Stimulated activated CD4-positive, alpha-beta T cell treated with anti-CD3 and anti-CD28 coated beads, Interleukin-15, amount 100 ng/mL, for 1 hour (primary cell): Measurements from ENCODE around the gene LRRC25.

Source experiments
- DNase-seq, 2 donors: peaks; one replicate each; pipeline ENCODE4 v3.0.0-alpha.2; 2020; ENCODE audit warnings: low read depth in 1 of 2, low spot score in 1 of 2

The LRRC25 gene

GRCh38 chr19:18435842-18436670 is 38.6 kb upstream of the LRRC25 start:
- no peak for DNase-seq

GRCh38 chr19:18435178-18435841 is 37.9 kb upstream of the LRRC25 start:
- no peak for DNase-seq

GRCh38 chr19:18434411-18435175 is 37.2 kb upstream of the LRRC25 start:
- DNase-seq = no peak

GRCh38 chr19:18433735-18434398 is 36.4 kb upstream of the LRRC25 start:
- no peak for DNase-seq

GRCh38 chr19:18433015-18433691 is 35.7 kb upstream of the LRRC25 start:
- DNase-seq = no peak

- no peak for DNase-seq
These were observed 35.0 kb upstream of the LRRC25 start for GRCh38 chr19:18432275-18433014.

- no peak for DNase-seq
These were observed 34.2 kb upstream of the LRRC25 start for GRCh38 chr19:18431351-18432197.

- DNase-seq = no peak
These were observed 33.2 kb upstream of the LRRC25 start for GRCh38 chr19:18430417-18431144.

GRCh38 chr19:18429717-18430416 is 32.4 kb upstream of the LRRC25 start:
- no peak for DNase-seq

- peak; percentile 56 to 71 for DNase-seq
These were observed 31.6 kb upstream of the LRRC25 start for GRCh38 chr19:18428787-18429674.

GRCh38 chr19:18428173-18428786 is 30.9 kb upstream of the LRRC25 start:
- DNase-seq = no peak

GRCh38 chr19:18427743-18428113 is 30.3 kb upstream of the LRRC25 start:
- DNase-seq = no peak

GRCh38 chr19:18427080-18427742 is 29.8 kb upstream of the LRRC25 start:
- DNase-seq = no peak

- DNase-seq = no peak
These were observed 29.0 kb upstream of the LRRC25 start for GRCh38 chr19:18426416-18426767.

- no peak for DNase-seq
These were observed 28.3 kb upstream of the LRRC25 start for GRCh38 chr19:18425515-18426415.
